ENCODE measurements around the gene MBD1.
"Not testable (repeated sequence)": the region's sequence is repeated elsewhere in the genome, so short reads cannot be mapped to it uniquely, and the experiment has no call there.

The MBD1 gene

DNA sequence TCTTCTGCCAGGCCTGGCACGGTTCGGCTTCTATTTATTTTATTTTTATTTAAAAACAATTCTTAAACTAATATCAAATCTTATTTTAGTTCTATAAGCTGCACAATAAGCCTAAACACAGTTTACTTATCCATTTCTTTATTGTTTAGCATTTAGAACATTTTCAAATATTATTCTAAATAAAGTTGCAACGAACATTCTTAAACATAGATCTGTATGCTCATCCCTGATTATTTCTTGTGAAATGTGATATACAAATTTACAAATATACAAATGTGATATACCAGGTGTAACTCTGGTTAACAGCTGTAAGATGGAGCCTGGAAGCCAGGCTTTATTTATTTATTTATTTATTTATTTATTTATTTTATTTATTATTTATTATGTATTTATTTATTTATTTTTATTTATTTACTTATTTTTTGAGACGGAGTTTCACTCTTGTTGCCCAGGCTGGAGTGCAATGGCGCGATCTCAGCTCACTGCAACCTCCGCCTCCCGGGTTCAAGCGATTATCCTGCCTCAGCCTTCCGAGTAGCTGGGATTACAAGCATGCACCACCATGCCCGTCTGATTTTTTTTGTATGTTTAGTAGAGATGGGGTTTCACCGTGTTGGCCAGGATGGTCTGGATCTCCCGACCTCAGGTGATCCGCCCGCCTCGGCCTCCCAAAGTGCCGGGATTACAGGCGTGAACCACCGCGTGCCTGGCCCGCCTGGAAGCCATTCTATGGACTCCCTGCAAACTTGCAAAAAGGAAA is 7.2 kb upstream of the MBD1 start:
- not testable (repeated sequence) for DNase-seq

DNA sequence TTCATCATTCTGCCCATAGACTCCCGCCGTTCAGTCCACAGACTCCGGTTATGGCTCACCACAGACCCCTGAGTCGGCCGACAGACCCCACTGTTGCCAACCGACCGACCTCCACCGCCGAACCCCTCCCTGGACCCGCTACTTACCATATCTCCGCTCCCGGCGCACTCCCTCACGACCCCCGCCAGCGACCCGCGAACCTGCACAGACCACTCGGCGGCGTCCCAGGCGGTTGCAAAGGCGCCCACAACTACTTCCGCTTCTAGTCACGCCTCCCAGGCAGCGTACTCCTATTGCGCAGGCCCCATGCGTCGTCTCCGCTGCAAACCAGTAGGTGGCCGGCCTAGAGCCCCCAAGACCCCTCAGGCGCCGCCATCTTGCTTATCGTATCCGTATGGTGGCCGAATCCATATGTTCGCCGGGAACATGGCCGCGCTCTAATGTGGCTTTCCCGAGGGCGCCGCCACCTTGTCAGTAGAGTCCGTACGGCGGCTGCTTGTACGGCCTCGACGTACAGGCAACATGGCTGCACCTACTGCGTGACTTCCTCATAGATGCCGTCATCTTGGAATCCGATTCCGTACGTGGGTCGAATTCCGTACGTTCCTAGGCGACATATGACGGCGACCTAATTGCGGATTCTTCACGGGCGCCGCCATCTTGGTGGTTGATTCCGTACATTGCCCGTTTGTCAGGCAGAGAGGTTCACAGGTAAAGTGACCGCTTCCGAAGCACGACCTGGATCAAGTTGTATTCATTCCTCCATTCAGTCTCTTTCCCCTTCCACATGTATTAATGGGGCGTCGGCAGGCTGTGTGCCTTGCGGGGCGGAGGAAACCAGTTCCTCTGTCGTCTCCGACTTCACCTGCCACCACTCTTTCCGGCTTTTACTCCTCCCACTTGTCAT is 6.4 kb upstream of the MBD1 start, which contains the start of gene CXXC1:
Gene CXXC1 (minus strand): TSS at position 252 of the 907 bp plus-strand sequence. CDS start 103 bp downstream, at position 149.
- peak; percentile 98 for DNase-seq

DNA sequence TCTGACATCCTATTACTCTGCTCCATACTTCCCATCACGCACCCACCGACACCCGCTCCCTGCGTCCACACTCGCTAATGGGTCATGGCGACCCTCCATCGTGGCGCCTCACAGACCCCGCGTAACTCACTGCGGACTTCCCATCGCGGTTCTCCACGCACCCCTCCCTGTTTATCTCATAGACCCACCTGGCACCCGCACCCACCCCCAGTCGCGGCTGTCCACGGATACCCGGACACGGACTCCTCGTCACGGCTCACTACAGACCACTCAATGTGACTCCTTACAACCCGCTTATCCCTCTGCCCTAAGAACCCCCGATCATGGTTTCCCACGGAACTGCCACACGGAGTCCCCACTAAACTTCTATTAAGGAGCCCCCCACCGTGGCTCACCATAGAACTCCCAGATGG is 5.7 kb upstream of the MBD1 start:
- no peak for DNase-seq

DNA sequence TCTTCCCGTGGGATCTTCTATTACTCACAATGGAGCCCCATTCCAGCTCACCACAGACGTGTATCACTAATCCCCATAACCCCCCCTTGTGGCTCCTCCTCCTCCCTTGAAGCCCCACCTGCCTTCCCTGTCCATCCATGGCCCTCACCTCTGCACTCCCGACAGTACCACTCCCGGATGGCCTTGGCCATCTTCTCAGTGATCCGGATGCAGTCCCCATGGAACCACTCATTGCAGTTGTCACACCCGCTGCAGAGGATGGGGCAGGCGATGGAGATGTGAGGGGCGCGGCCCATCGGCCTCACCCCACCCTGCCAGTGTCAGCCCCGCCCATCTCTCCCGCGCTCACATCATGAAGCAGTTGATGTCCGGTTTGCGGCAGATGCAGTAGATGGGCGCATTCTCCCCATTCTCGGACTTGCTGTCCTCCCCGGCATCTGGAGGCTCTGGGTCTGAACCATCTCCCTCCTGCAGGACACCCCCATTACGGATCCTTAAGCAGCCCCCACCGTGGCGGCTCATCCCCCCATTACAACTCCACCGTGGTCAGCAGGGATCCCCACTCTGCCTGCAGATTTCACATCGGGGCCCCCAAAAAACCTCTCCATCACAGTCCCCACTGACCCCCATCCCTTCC is 5.2 kb upstream of the MBD1 start:
- DNase-seq, result peak; percentile 38

DNA sequence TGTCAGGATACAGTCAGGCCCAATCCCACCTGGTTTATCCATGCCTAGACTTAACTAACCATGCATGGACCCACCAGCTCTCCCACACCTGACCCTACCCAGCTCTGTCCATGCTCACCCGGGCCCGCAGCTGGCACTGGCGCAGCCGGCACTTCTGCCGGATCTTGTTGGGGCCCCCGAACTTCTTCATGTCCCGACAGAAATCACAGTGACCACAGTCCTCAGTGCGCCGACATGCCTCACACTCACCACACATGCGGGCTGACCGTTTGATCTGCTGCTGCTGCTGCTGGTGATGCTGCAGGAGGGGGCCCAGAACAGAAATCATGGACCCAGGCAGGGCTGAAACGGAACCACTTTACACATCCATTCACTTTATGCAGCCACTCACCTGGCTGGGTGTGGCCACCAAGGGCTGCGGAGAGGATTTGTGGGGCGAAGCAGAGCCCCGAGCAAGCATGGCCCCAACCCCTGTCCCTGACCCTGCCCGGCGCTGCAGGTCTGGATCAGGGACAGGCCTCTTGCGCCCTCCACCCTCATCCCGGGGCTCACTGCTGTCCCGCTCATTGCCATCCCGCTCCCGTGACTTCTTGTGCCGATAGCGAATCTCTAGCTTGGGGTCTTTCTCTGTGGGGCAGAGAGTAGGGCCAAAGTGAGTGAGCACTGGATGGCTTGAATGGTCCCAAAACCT is 4.5 kb upstream of the MBD1 start:
- no peak for DNase-seq

DNA sequence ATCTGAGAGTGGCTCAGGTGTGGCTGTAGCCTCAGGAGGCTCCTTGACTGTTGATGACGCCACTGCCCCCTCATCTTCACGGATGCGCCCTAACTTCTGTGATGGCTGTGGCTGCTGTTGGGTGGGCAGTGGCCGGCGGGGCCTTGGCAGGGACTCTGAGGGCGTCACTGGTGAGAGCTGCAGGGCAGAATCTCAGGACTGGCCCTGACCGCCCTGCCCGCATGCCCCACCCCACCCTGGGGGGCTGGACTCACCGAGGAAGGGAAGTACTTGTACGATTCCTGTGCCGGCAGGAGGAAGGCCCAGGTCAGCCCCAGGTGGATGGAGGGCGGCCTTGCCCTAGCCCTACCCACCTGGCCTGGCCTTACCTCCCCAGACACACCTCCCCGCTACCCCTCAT is 3.7 kb upstream of the MBD1 start:
- DNase-seq, result no peak

DNA sequence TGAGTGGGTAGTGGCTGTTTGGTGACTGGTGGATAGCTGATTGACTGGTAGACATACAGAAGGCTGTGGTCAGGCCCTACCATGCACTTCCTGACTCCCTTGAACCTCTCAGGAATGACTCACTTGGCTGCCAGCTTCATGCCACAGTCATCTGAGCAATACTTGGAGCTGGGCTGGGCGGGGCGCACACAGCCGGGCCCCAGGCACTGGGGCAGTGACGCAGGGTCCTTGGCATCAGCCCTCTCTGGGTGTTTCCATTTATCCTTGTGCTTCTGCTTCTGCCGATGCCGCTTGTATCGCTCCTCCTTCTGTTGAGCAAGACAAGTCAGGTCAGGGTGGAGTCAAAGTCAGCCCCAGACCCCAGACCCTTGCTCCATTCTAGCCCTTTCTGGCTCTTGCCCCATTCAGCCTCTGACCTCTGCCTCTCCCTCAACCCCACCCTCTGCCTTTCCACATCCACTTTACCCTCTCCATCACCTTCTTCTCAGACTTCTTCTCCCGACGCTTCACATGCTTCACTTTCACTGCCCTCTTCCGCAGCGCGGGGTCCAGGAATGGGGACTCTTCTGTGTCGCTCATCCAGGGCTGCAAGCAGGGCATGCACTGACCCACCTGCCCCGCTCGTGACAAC is 3.0 kb upstream of the MBD1 start:
- no peak for DNase-seq

DNA sequence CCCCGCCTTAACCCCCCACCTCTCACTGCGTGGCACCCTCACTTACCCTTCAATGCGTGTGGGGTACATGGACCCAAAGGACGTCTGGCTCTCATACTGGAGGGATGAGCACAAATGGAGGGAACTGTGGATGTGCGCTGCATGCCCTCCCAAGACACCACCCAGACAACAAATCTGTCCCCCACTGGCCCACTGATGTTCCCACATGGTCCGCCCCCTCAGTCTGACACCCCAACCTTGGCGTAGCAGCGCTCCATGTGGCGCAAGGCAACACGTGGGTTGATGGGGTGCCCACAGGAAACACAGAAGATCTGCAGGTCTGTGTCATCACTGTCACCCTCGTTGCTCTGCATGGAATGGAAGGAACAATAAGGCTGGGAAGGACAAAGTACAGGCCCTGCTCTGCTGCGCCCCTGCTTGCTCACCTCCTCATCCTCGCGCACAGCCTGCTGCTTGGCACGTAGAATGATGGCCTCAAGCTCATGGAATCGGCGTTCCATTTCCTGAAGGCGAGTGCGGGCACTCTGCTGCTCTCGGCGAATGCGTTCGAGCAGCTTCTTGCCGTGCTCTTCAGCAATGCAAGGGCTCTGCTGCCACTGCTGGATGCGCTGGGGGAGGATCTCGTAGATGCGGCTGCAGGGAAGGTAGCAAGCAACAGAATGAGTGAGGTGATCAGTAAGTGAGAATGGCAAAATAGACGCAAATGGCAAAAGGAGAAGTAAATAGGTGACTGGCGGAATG is 2.3 kb upstream of the MBD1 start:
- DNase-seq, result no peak

DNA sequence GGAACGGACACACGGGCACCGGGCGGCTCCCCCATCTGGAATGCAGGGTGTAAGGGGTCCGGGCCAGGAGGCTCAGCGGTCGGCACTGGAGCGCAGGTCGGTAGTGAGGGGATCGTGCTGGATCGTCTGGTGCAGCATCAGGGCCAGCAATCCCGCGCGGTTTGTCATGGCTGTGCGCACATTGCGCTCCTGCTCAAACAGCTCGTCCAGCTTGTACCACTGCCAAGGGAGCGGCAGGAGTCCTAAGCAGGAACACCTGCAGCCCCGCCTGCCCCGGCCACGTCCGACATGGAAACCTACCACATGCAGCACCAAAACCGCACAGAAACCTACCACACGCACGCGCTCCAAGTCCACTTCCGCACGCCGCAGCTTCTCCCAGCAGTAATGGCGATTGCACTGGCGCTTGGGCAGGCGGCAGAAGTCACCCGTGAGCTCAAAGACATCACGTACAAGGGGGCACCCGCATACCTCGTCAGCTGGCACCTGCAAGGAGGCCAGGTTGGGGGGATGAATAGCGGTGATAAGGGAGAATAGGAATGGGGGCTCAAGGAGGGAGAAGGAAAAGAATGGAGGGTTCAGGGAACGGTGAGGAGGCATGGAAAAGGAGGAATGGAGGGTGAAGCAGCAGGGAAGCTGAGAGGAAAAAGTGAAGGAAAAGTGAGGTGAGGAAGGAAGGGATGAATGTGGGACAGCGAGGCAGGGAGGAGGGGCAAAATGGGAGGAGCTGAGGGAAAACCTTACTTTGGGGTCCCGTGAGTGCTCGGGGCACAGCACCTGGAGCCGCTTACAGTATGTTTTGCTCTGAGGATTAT is 1.4 kb upstream of the MBD1 start:
- no peak for DNase-seq

DNA sequence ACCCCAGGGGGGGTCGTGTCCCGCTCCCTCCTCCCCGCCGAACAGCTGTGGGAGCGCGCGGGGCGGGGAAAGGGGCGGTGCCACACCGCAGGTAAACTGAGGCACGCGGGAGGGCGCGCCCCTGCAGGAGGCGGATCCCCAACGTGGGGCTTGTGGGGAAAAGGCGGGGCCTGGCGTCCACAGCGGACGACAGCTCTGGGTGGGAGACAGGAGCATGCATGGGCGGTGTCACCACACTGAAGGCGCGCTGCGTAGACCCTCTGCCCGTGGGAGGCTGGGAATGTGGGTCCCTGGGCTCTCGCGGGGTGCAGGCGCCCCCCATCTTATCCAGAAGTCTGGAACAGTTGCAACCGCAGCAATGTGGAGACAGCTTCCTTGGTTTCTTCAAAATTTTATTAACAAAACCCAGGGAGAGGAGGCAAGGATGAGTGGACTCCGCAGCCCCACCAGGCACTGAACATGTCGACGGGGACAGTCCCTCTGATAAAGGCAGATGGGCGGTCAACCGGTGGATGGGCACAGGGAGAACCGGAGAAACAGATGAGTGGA is 723 bp upstream of the MBD1 start:
- DNase-seq, result no peak

DNA sequence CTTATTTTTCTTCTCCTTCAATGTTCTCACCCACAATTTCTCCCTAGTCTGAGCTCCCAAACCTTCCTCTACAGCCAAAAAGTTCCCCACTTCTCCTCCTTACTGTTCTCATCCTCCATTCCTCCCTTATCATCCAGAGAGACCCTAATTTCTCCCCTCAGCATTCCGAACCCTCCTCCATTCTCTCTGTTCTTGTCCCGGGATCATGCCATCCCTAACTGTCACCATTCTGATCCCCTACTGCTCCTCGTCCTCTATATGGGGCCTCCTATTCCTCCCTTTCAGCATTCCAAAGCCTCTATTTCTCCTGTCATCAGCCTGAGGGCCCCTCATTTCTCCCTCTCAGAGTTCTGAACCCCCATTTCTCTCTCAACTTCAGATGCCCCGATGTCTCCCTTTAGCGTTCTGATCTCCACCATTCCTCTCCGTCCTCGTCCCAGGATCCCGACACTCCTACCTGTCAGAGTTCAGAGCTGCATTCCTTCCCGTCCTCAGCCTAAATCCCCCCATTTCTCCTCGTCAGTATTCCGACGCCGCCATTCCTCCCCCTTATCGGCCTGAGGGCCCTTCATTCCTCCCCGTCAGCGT is 522 bp downstream of the MBD1 start:
- no peak for DNase-seq

DNA sequence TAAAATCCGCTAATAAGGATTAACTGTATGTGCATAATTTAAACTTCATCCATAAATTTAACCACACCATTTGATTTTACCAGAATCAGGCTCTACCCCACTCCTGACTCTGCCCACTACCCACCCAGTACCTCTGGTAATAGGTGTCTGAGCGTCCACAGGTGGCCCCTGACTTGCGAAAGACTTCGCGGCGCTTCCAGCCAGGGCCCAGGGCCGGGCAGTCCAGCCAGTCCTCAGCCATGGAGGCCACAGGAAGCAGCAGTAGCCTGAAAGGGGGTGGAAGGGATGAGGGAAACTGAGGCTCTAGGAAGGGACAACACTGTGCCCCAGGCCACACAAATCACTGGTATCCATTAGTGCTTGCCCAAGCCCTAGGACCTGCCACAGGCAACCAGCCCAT is 1.6 kb downstream of the MBD1 start:
- no peak for DNase-seq

DNA sequence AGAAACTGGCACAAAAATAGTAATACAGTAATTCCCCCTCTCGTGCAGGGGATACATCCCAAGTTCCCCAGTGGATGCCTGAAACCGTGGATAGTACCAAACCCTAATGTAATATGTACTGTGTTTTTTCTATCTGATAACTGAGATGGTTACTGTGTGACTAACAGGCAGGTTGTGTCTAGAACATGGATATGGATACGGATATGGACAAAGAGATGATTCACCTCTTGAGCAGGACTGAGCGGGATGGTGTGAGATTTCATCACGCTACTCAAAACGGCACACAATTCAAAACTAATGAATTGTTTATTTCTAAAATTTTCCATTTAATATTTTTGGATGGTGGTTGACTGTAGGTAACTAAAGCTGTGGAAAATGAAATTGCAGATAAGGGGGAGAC is 3.4 kb downstream of the MBD1 start:
- DNase-seq, result no peak

DNA sequence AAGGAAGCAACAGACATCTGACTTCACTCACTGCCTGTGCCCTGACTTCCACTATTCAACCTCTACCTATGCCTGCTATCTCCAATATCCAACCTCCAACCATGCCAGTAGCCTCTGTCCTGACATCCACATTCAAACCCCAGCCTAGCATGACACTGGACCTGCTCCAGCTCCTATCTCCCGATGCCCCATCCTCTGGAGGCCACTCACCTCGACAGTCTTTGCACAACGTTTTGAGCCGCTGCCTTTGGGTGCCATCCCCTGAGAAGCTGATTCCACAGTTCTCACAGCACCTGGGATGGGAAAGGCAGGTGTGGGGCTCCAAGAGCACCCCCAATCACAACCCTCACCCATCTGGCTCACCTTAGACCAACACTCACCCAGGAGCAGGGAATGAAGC is 4.9 kb downstream of the MBD1 start:
- DNase-seq, result no peak

DNA sequence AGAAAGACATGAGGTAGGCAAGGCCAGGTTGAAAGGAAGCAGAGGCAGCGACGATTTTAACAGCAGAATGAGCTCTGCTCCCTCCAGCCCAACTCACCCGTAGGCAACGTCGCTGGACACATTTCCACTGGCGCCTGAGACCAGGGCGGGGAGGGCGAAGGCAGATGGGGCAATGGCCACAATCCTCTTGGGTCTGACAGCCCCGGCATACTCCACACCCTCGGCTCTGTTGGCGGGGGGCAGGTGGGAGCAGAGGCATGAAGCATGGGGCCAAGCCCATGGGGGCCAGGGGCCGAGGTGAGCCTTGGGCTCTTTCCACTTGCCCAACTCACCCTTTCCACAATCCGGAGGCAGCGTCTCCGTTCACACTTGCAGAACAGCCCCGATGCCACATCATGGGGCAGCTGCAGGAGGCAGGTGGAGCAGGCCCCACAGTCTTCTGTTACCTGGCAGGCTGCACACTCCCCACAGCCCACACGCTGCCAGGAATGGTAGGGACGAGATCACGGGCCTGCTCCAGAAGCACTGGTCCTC is 5.8 kb downstream of the MBD1 start:
- DNase-seq, result no peak

DNA sequence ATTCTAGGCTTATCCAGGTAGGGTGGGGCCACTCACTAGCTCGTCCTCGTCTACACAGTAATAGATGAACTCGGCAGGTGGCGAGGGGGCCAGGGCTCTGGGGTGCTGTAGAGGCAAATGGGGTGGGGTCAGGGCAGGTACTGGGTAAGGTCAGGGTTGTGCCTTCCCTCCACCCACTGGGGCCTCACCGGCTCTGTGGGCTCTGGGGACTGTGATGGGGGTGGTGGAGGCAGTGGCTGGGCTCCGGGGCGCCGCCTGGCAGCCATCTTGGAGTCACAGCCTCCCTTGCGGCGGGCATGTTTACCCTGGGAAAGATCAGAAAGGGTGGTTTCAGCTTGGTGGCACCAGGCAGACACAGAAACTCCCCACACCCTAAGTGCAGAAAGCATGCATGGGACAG is 6.4 kb downstream of the MBD1 start:
- DNase-seq, result no peak

DNA sequence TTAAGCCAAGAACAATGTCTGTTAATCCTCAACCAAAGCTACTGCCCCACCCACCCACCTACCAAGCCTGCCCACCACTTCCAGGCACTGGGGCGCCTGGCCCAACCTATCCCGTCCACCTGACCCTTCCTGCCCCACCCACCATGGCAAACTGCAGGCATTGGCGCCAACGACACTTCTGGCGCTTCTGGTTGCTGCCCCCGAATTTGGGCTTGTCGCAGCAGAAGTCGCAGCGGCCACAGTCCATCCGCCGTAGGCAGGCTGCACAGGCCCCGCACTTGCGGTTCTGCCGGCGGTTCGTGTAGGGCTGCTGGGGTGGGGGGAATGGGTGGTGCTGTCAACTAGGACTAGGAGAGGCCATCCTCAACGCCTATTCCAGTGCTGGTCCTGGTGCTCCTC is 7.3 kb downstream of the MBD1 start:
- no peak for DNase-seq

DNA sequence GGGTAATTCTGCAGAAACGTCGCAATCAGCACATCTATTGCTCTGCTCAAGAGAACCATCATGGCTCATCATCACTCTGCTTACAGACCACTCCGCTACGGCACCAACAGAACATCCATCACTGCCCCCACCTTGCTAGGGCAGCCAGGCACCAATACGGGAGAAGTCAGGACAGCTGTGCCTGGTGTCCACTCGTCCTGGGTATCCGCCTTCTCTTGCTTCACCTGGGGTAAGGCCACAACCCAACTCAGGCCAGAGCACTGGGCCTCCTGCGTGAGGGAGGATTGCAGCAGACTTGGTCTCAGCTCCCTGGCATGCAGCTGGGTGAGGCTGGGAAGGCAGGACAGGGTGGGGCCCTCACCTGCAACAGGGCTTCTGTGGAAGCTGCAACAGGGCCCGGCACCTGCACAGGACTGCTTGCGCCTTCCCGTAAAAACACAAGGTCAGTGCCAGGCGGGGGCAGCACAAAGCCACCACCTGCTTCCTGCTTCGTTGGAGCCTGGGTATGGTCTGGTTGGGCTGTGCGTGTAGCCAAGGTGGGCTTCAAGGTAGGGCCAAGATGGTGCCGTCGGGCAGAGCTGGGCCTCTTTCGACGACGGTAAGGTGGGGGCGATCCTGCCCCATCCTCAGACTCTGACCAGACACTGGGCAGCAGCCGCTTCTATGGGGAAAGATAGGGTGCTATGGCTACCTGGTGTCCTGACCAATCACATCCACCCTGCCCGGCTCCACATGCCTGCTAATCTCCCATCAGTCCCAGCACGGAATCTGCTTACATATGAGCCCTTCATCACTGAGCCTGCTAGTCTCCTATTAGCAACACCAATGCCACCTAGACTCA is 7.9 kb downstream of the MBD1 start:
- no peak for DNase-seq

DNA sequence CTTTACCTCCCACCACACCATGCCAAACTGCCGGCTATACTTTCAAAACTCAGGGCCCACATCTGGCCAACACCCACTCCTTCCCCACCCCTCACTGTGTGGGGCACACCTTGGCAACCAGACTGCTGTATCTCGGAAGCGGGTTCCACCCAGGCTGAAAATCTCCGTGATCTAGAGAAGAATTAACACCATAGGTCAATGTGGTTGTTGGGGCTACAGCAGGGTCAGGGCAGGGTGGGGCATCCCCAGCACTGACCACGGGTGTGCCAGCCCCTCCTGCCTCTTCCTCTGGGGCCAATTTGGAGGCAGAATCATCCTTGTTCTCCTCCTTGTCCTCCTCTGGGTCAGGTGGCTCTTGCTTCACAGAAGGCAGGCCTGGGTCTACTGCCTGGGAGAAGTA is 8.8 kb downstream of the MBD1 start:
- DNase-seq, result no peak

Data from CD4-positive, alpha-beta T cell treated with Interleukin-12 subunit alpha and Interleukin-12 subunit beta, for 1 hour (primary cell).